ENCODE data around the gene ZSCAN21.

Gene ZSCAN21

GRCh38 chr7:100088621-100089457 is 39.3 kb downstream of the ZSCAN21 start, which contains the start of gene COPS6:
TSS of gene COPS6 (plus strand) at chr7:100088969. CDS start at chr7:100088991, 22 bp downstream.
- peak; percentile 67 for DNase-seq (ENCODE audit: extremely low spot score)

GRCh38 chr7:100089458-100090196 is 40.1 kb downstream of the ZSCAN21 start:
- TF ChIP-seq BHLHE40 (IDR thresholded peaks at IDR 0.05; ENCODE audit: borderline replicate concordance), result no peak
- TF ChIP-seq ZNF384 (IDR thresholded peaks at IDR 0.05), result no peak
- TF ChIP-seq LEF1 (IDR thresholded peaks at IDR 0.05; ENCODE audit: borderline replicate concordance), result no peak
- TF ChIP-seq FOXK2 (IDR thresholded peaks at IDR 0.05), result no peak
- TF ChIP-seq SP1 (IDR thresholded peaks at IDR 0.05), result no peak
- no peak for TF ChIP-seq L3MBTL2 (conservative IDR thresholded peaks at IDR 0.05)
- no peak for TF ChIP-seq HDGF (IDR thresholded peaks at IDR 0.05; ENCODE audit: borderline replicate concordance)
- no peak for TF ChIP-seq FOXA1 (IDR thresholded peaks at IDR 0.05)
- TF ChIP-seq FOXM1 (IDR thresholded peaks at IDR 0.05; ENCODE audit: borderline replicate concordance), result no peak
- TF ChIP-seq ARNT (IDR thresholded peaks at IDR 0.05), result no peak
- no peak for TF ChIP-seq CTBP1 (IDR thresholded peaks at IDR 0.05; ENCODE audit: borderline replicate concordance)
- no peak for TF ChIP-seq TARDBP (IDR thresholded peaks at IDR 0.05)
- TF ChIP-seq NFRKB (IDR thresholded peaks at IDR 0.05), result no peak
- no peak for TF ChIP-seq SUZ12 (IDR thresholded peaks at IDR 0.05)
- TF ChIP-seq PKNOX1 (IDR thresholded peaks at IDR 0.05), result no peak
- no peak for TF ChIP-seq ELF4 (IDR thresholded peaks at IDR 0.05)
- ChIA-PET POLR2A (interaction anchor here (0.6 to 3.9 kb wide), 6 partner anchors 12 to 338 kb away, joined by 3 to 100 read pairs (median 4); partner anchors contain the start of genes AP4M1, MBLAC1 and MCM7), CTCF (interaction anchor here (0.6 kb wide), 1 partner anchor 12 kb away, joined by 3 read pairs; no protein-coding TSS in a partner anchor)
- no peak for DNase-seq (ENCODE audit: extremely low spot score)

More at GRCh38 chr7:100088621-100089457, 39.3 kb downstream of the ZSCAN21 start, which contains the start of gene COPS6:
- POLR2A ChIA-PET, result interaction anchor here (0.6 to 3.9 kb wide), 3 partner anchors 12 to 80 kb away, joined by 3 to 100 read pairs (median 4); partner anchors contain the start of genes AP4M1, GAL3ST4 and MCM7
- CTCF ChIA-PET, result no interaction called here
- TF ChIP-seq L3MBTL2 (conservative IDR thresholded peaks at IDR 0.05), result peak; percentile 85
- TF ChIP-seq ELF4 (IDR thresholded peaks at IDR 0.05), result no peak

GRCh38 chr7:100090527-100091410 is 41.2 kb downstream of the ZSCAN21 start:
- no peak for TF ChIP-seq BHLHE40 (IDR thresholded peaks at IDR 0.05; ENCODE audit: borderline replicate concordance)
- no peak for TF ChIP-seq ARNT (IDR thresholded peaks at IDR 0.05)
- TF ChIP-seq FOXA1 (IDR thresholded peaks at IDR 0.05), result no peak
- no peak for TF ChIP-seq SUZ12 (IDR thresholded peaks at IDR 0.05)
- TF ChIP-seq ZNF384 (IDR thresholded peaks at IDR 0.05), result no peak
- no peak for TF ChIP-seq NFRKB (IDR thresholded peaks at IDR 0.05)
- TF ChIP-seq FOXK2 (IDR thresholded peaks at IDR 0.05), result no peak
- TF ChIP-seq ELF4 (IDR thresholded peaks at IDR 0.05), result no peak
- no peak for TF ChIP-seq L3MBTL2 (conservative IDR thresholded peaks at IDR 0.05)
- no peak for TF ChIP-seq FOXM1 (IDR thresholded peaks at IDR 0.05; ENCODE audit: borderline replicate concordance)
- no peak for TF ChIP-seq PKNOX1 (IDR thresholded peaks at IDR 0.05)
- TF ChIP-seq HDGF (IDR thresholded peaks at IDR 0.05; ENCODE audit: borderline replicate concordance), result no peak
- POLR2A ChIA-PET, result interaction anchor here (1.0 to 3.9 kb wide), 6 partner anchors 11 to 173 kb away, joined by 3 to 100 read pairs (median 4); partner anchors contain the start of genes AP4M1 and MCM7
- DNase-seq (ENCODE audit: extremely low spot score), result no peak
- CTCF ChIA-PET, result no interaction called here

GRCh38 chr7:100091411-100092181 is 42.0 kb downstream of the ZSCAN21 start:
- no peak for TF ChIP-seq FOXK2 (IDR thresholded peaks at IDR 0.05)
- TF ChIP-seq L3MBTL2 (conservative IDR thresholded peaks at IDR 0.05), result 0 out of 2 replicates have a peak, but pooled peaks have one; percentile 15
- CTCF ChIA-PET, result no interaction called here
- POLR2A ChIA-PET, result interaction anchor here (1.0 to 3.9 kb wide), 5 partner anchors 10 to 172 kb away, joined by 3 to 100 read pairs (median 4); partner anchors contain the start of genes AP4M1 and MCM7
- no peak for DNase-seq (ENCODE audit: extremely low spot score)

GRCh38 chr7:100093054-100093453 is 43.5 kb downstream of the ZSCAN21 start:
- peak; percentile 23; the same call in 1 of the 2 replicates for TF ChIP-seq ELF4 (IDR thresholded peaks at IDR 0.05)
- TF ChIP-seq SUZ12 (IDR thresholded peaks at IDR 0.05), result no peak
- ChIA-PET POLR2A (interaction anchor here (0.6 to 2.3 kb wide), 5 partner anchors 9 to 78 kb away, joined by 3 to 38 read pairs (median 3); partner anchors contain the start of genes AP4M1, MCM7 and ZKSCAN1), CTCF (no interaction called here)
- DNase-seq (ENCODE audit: extremely low spot score), result no peak

Data from HEK293T (cell line).